GM18519 (cell line): ENCODE results near the gene LBHD2.
A peak's percentile ranks its signal among the peaks of the same experiment; 100 is the strongest.
"Not testable (repeated sequence)": the region's sequence is repeated elsewhere in the genome, so short reads cannot be mapped to it uniquely, and the experiment has no call there.

Experiments used
- ATAC-seq: cut with Tn5 transposase; IDR thresholded peaks from one replicate; pipeline ENCODE4 v1.9.1; 2021; ENCODE audit warnings: mild to moderate bottlenecking, moderate library complexity; ENCODE audit not compliant: unreplicated experiment, low FRiP score

Gene LBHD2

GRCh38 chr14:103084021-103084919, at the start of gene LBHD2:
Gene LBHD2, plus strand, starts transcription at chr14:103084210. Its CDS starts 1,803 bp downstream, at chr14:103086013.
- ATAC-seq, result no peak

- ATAC-seq, result no peak
Measured at GRCh38 chr14:103041464-103041863, 42.5 kb upstream of the LBHD2 start.

GRCh38 chr14:103043257-103044015, 40.6 kb upstream of the LBHD2 start:
- no peak for ATAC-seq

GRCh38 chr14:103045371-103045869, 38.6 kb upstream of the LBHD2 start:
- no peak for ATAC-seq

GRCh38 chr14:103047453-103047852, 36.6 kb upstream of the LBHD2 start:
- not testable (repeated sequence) for ATAC-seq

GRCh38 chr14:103050935-103051334, 33.1 kb upstream of the LBHD2 start:
- no peak for ATAC-seq

GRCh38 chr14:103052407-103052806, 31.6 kb upstream of the LBHD2 start:
- ATAC-seq, result no peak

GRCh38 chr14:103055695-103056094, 28.3 kb upstream of the LBHD2 start:
- ATAC-seq, result no peak

- no peak for ATAC-seq
Measured at GRCh38 chr14:103056322-103057027, 27.5 kb upstream of the LBHD2 start.

GRCh38 chr14:103057028-103057371, 27.0 kb upstream of the LBHD2 start:
- peak; percentile 19 for ATAC-seq

GRCh38 chr14:103057372-103058163, 26.4 kb upstream of the LBHD2 start, which contains the start of gene CDC42BPB:
Gene CDC42BPB, minus strand, starts transcription at chr14:103057549. Its CDS starts 376 bp downstream, at chr14:103057173.
- ATAC-seq, result peak; percentile 57

- no peak for ATAC-seq
Measured at GRCh38 chr14:103058164-103059055, 25.6 kb upstream of the LBHD2 start.

- no peak for ATAC-seq
Measured at GRCh38 chr14:103059556-103059955, 24.5 kb upstream of the LBHD2 start.

- ATAC-seq, result no peak
Measured at GRCh38 chr14:103061482-103061976, 22.5 kb upstream of the LBHD2 start.

- no peak for ATAC-seq
Measured at GRCh38 chr14:103064436-103064835, 19.6 kb upstream of the LBHD2 start.

GRCh38 chr14:103064978-103065377, 19.0 kb upstream of the LBHD2 start:
- no peak for ATAC-seq

GRCh38 chr14:103065861-103066260, 18.1 kb upstream of the LBHD2 start:
- ATAC-seq, result no peak

- ATAC-seq, result no peak
Measured at GRCh38 chr14:103066399-103066798, 17.6 kb upstream of the LBHD2 start.
